Cardiac septum (tissue), 1 donor: ENCODE results near the gene CMSS1. TPM values are rescaled to one million over a fixed set of nuclear protein-coding genes. Genes with fewer than 3 reads are reported as not detected.
A peak's percentile ranks its signal among the peaks of the same experiment; 100 is the strongest.

Source experiments
- DNase-seq: peaks from one replicate; pipeline ENCODE4 v3.0.0-alpha.2; 2020; ENCODE audit warnings: low spot score
- intact Hi-C: fragments of 100-400 bp; cut with DNase I; formaldehyde crosslinking; loops from one replicate; pipeline ENCODE4 v1.14.0; 2022
- total RNA-seq: library from RNA; stranded (reverse); fragmentation: NEBNext Ultra II Directional; extraction: Animal tissue kit (Norgen Biotek cat#: 25700); gene quantifications from one replicate; pipeline ENCODE4 v1.2.1, GENCODE V29; 2021
- donor health status: DM: no; HTN: no; CAD: no.

CMSS1 gene
- total RNA-seq, 1 donor from 2014 or later: 22.0 TPM

GRCh38 chr3:99868311-99868646 is 50.6 kb downstream of the CMSS1 start:
- intact Hi-C loops: no loop called here
- DNase-seq: no peak

- DNase-seq: no peak
- intact Hi-C loops: no loop called here
Observed at GRCh38 chr3:99869621-99870020, 52.0 kb downstream of the CMSS1 start.

GRCh38 chr3:99870712-99871111 is 53.0 kb downstream of the CMSS1 start:
- DNase-seq: no peak
- intact Hi-C loops: no loop called here

- intact Hi-C loops: no loop called here
- DNase-seq: no peak
Observed at GRCh38 chr3:99871231-99872045, 53.8 kb downstream of the CMSS1 start.

- no peak for DNase-seq
- intact Hi-C loops: no loop called here
Observed at GRCh38 chr3:99872923-99873254, 55.2 kb downstream of the CMSS1 start.

- intact Hi-C loops: no loop called here
- DNase-seq: no peak
Observed at GRCh38 chr3:99873269-99874102, 55.8 kb downstream of the CMSS1 start.

- intact Hi-C loops: no loop called here
- no peak for DNase-seq
Observed at GRCh38 chr3:99874237-99875002, 56.8 kb downstream of the CMSS1 start.

- intact Hi-C loops: no loop called here
- DNase-seq: no peak
Observed at GRCh38 chr3:99875581-99875928, 57.9 kb downstream of the CMSS1 start.

GRCh38 chr3:99875929-99876841 is 58.5 kb downstream of the CMSS1 start:
- intact Hi-C loops: loop anchor here (2.0 kb wide), 1 partner anchor 165 kb away; no protein-coding TSS in a partner anchor
- peak; percentile 94 for DNase-seq

- intact Hi-C loops: loop anchor here (2.0 kb wide), 1 partner anchor 164 kb away; no protein-coding TSS in a partner anchor
Observed at GRCh38 chr3:99877031-99877579, 59.4 kb downstream of the CMSS1 start.

GRCh38 chr3:99878005-99878404 is 60.3 kb downstream of the CMSS1 start:
- intact Hi-C loops: no loop called here
- DNase-seq: no peak

More at GRCh38 chr3:99877031-99877579, 59.4 kb downstream of the CMSS1 start:
- DNase-seq: no peak

GRCh38 chr3:99879275-99879674 is 61.6 kb downstream of the CMSS1 start:
- intact Hi-C loops: no loop called here
- DNase-seq: no peak

GRCh38 chr3:99881121-99881524 is 63.5 kb downstream of the CMSS1 start:
- no peak for DNase-seq
- intact Hi-C loops: loop anchor here (5.0 kb wide), 1 partner anchor 41 kb away; no protein-coding TSS in a partner anchor

GRCh38 chr3:99882436-99883137 is 64.9 kb downstream of the CMSS1 start:
- no peak for DNase-seq
- intact Hi-C loops: loop anchor here (5.0 kb wide), 1 partner anchor 40 kb away; no protein-coding TSS in a partner anchor

- intact Hi-C loops: loop anchor here (5.0 kb wide), 1 partner anchor 39 kb away; no protein-coding TSS in a partner anchor
- no peak for DNase-seq
Observed at GRCh38 chr3:99883138-99883461, 65.4 kb downstream of the CMSS1 start.

GRCh38 chr3:99883693-99884092 is 66.0 kb downstream of the CMSS1 start:
- no peak for DNase-seq
- intact Hi-C loops: loop anchor here (5.0 kb wide), 1 partner anchor 39 kb away; no protein-coding TSS in a partner anchor

- intact Hi-C loops: loop anchor here (5.0 kb wide), 1 partner anchor 38 kb away; no protein-coding TSS in a partner anchor
- DNase-seq: no peak
Observed at GRCh38 chr3:99884484-99884883, 66.8 kb downstream of the CMSS1 start.

GRCh38 chr3:99885085-99885484 is 67.4 kb downstream of the CMSS1 start:
- intact Hi-C loops: no loop called here
- DNase-seq: no peak
